Heart left ventricle (tissue), 16 donors: ENCODE results near the gene HOXB3. TPM values are rescaled to one million over a fixed set of nuclear protein-coding genes. Genes with fewer than 3 reads are reported as not detected.

Experiments
- ATAC-seq, 4 donors: fragments of 200-7000 bp; cut with Tn5 transposase; one replicate each; pipeline ENCODE4 v1.9.1; 2020 to 2022; ENCODE audit warnings: moderate library complexity in 4 of 4, mild to moderate bottlenecking in 3 of 4, moderate number of reproducible peaks in 1 of 4
- DNase-seq, 5 donors: peaks; one replicate each; pipeline ENCODE4 v3.0.0-alpha.2; 2020
- H3K27ac ChIP-seq, 12 donors: fragments of 200-600 bp; sonication (generic) in 4 of 12; one replicate each; pipeline versions ENCODE4 v1.5.0 to v1.8.0; 2016 to 2022; ENCODE audit warnings: mild to moderate bottlenecking in 2 of 12
- H3K27me3 ChIP-seq, 9 donors: fragments of 200-600 bp; sonication (generic) in 2 of 9; one replicate each; pipeline versions ENCODE4 v1.5.1 to v1.8.0; 2016 to 2022; ENCODE audit warnings: mild to moderate bottlenecking in 3 of 9
- H3K36me3 ChIP-seq, 9 donors: fragments of 200-600 bp; sonication (generic) in 2 of 9; one replicate each; pipeline versions ENCODE4 v1.5.0 to v1.8.0; 2018 to 2022; ENCODE audit warnings: mild to moderate bottlenecking in 2 of 9
- H3K4me1 ChIP-seq, 12 donors: fragments of 200-600 bp; sonication (generic) in 4 of 12; one replicate each; pipeline versions ENCODE4 v1.5.0 to v1.8.0; 2016 to 2022; ENCODE audit warnings: mild to moderate bottlenecking in 3 of 12
- H3K4me3 ChIP-seq, 12 donors: fragments of 200-600 bp; sonication (generic) in 4 of 12; one replicate each; pipeline versions ENCODE4 v1.5.0 to v1.8.0; 2017 to 2022; ENCODE audit warnings: mild to moderate bottlenecking in 9 of 12, moderate library complexity in 4 of 12
- H3K9me3 ChIP-seq, 12 donors: fragments of 200-600 bp; sonication (generic) in 4 of 12; one replicate each; pipeline versions ENCODE4 v1.5.0 to v1.8.0; 2016 to 2022; ENCODE audit warnings: mild to moderate bottlenecking in 1 of 12
- CTCF ChIP-seq, 12 donors: fragments of 200-600 bp; sonication (generic) in 4 of 12; IDR thresholded peaks; one replicate each; pipeline versions ENCODE4 v1.5.0 to v1.8.0; 2018 to 2022; ENCODE audit warnings: antibody characterized with exemption in 12 of 12, mild to moderate bottlenecking in 5 of 12
- POLR2A ChIP-seq, 2 donors: fragments of 450-650 bp; IDR thresholded peaks; one replicate each; pipeline ENCODE4 v1.6.1; 2017; ENCODE audit warnings: antibody characterized with exemption in 2 of 2, mild to moderate bottlenecking in 2 of 2, moderate library complexity in 2 of 2
- WGBS, 4 donors: extraction: QIAGEN DNeasy Blood & Tissue Kit in 2 of 4; methylation state at CpG; one replicate each; pipeline versions ENCODE4 v1.1.5 to v1.1.7; 2013 to 2018; 5-methylcytosine and 5-hydroxymethylcytosine counted together
- intact Hi-C, 10 donors: fragments of 100-400 bp; cut with DNase I; formaldehyde crosslinking; loops; one replicate each; pipeline versions ENCODE4 v1.11.1 to v1.14.2; 2022
- polyA plus RNA-seq, 2 donors: library from polyadenylated mRNA; stranded (reverse); fragments of 200-250 nt; gene quantifications; one replicate each; pipeline ENCODE4 v1.2.3, GENCODE V29; 2013
- total RNA-seq, 9 donors: library from RNA; depleted of rRNA in 2 of 9; stranded (reverse); fragments of >200 nt in 2 of 9; fragmentation: NEBNext Ultra II Directional in 3 of 9; extraction: Animal tissue kit (Norgen Biotek cat#: 25700) in 3 of 9; gene quantifications; one replicate each; pipeline versions ENCODE4 v1.1.0 to v1.2.4, GENCODE V29; 2016 to 2023
- donor health status: ischemic (EF 13 %, LVEDD 7.1; RV severe dilation, severe dysfunction).
- donor health status: healthy with polysubstance abuse.
- donor health status: DM: no; HTN: yes; CAD: no.
- donor health status: DM: no; HTN: no; CAD: no.
- donor health status: ischemic (EF 25% LVEDD 6.9; RV normal size, moderate dysfunction).
- donor health status: ischemic (EF 25% LVEDD 5.7; RV mildly dilated, moderate dysfunction).
- donor health status: healthy.
- donor health status: DM: yes; HTN: yes; CAD: no.
- donor health status: ischemic (EF 35%, LVEDD 5.7; RV mildly dilated, moderate dysfunction).
- donor health status: nonischemic (EF 11% LVEDD 7.7; RV severe dilation, severe dysfunction).
- donor health status: DM: yes; HTN: yes; CAD: no.
- donor health status: PGD.
- donor health status: ischemic (EF 29% LVEDD 5.4; RV normal size, mild dysfunction).
- donor health status: nonischemic (EF 23%, LVEDD 6.1; RV moderate dilation, normal function).

Gene HOXB3
- total and polyA plus RNA-seq, 11 donors, result 0.11 to 5.5 (median 2.0) TPM

GRCh38 chr17:48569674-48570324, 20.2 kb downstream of the HOXB3 start:
- DNase-seq, result no peak
- peak overlapping the region in 5 of 12 donors; percentile 11 to 97 (median 43) for H3K27ac ChIP-seq

GRCh38 chr17:48569240-48569582, 20.8 kb downstream of the HOXB3 start:
- Histone ChIP-seq H3K27ac (peak overlapping the region in 6 of 12 donors; percentile 43 to 97 (median 73)), H3K36me3 (no peaks in the 10 kb centered on the region), H3K4me3 (peak overlapping the region in 3 of 12 donors; percentile 18 to 24 (median 19)), H3K27me3 (peaks cover 10 to 100% (median 97%) of the 10 kb centered on the region in 9 donors), H3K9me3 (no peaks in the 10 kb centered on the region), H3K4me1 (peaks cover 0 to 37% (median 0%) of the 10 kb centered on the region in 12 donors)
- intact Hi-C loops, result no loop called here
- 19 to 34% (median 22%) methylated on average over 3 of the region's 3 CpGs for WGBS, 4 donors
- DNase-seq, result no peak
- TF ChIP-seq POLR2A (IDR thresholded peaks at IDR 0.05) (no peak), CTCF (IDR thresholded peaks at IDR 0.05) (no peak)
- ATAC-seq, result no peak

More at GRCh38 chr17:48569674-48570324, 20.2 kb downstream of the HOXB3 start:
- Histone ChIP-seq H3K4me3 (no peak overlapping the region), H3K4me1 (peaks cover 0 to 32% (median 0%) of the 10 kb centered on the region in 12 donors), H3K9me3 (no peaks in the 10 kb centered on the region), H3K36me3 (no peaks in the 10 kb centered on the region), H3K27me3 (peaks cover 16 to 100% (median 96%) of the 10 kb centered on the region in 9 donors)
- intact Hi-C loops, result no loop called here
- TF ChIP-seq POLR2A (IDR thresholded peaks at IDR 0.05) (no peak), CTCF (IDR thresholded peaks at IDR 0.05) (no peak)
- no peak for ATAC-seq
- 24 to 43% (median 33%) methylated on average over 6 of the region's 6 CpGs for WGBS, 4 donors

- TF ChIP-seq POLR2A (IDR thresholded peaks at IDR 0.05), result no peak
- no peak for TF ChIP-seq CTCF (IDR thresholded peaks at IDR 0.05)
- no peaks in the 10 kb centered on the region for H3K9me3 ChIP-seq
- DNase-seq (no peak), ATAC-seq (no peak)
- H3K36me3 ChIP-seq, result no peaks in the 10 kb centered on the region
- H3K27me3 ChIP-seq, result peaks cover 9 to 100% (median 95%) of the 10 kb centered on the region in 9 donors
- intact Hi-C loops, result no loop called here
- H3K4me1 ChIP-seq, result peaks cover 0 to 39% (median 0%) of the 10 kb centered on the region in 12 donors
- H3K27ac ChIP-seq, result peak overlapping the region in 7 of 12 donors; percentile 43 to 97 (median 71)
- peak overlapping the region in 4 of 12 donors; percentile 15 to 24 (median 18) for H3K4me3 ChIP-seq
- 11 to 14% (median 14%) methylated on average over 31 to 33 of the region's 33 CpGs for WGBS, 4 donors
These were observed 21.4 kb downstream of the HOXB3 start for GRCh38 chr17:48568499-48569239.
